ENCODE results near the gene FBLN5. TPM values are rescaled to one million over a fixed set of nuclear protein-coding genes. Genes with fewer than 3 reads are reported as not detected.
A peak's percentile ranks its signal among the peaks of the same experiment; 100 is the strongest.
"Not testable (repeated sequence)": the region's sequence is repeated elsewhere in the genome, so short reads cannot be mapped to it uniquely, and the experiment has no call there.

The FBLN5 gene
- total RNA-seq, 3 donors from 2014 or later = 6.1 to 56.7 (median 18.6) TPM

DNA sequence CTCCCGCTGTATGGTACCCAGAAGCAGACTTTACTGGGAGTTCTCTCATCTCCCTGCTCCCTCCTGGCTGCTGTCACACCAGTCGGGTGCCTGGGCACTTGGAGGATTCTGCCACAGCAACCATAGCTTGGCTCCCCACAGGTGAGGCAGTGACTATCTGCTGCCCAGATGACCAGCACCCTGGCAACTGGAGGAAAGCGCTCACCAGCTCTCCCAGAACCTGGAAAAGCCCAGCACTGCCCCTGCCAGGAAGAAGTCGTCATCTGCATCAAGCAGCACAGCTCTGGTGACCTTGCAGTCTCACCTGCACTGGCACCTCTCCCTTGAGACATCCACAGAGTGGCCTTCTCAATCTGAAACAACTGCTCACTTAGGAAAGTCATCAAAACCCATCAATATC, 48.3 kb downstream of the FBLN5 start:
- intact Hi-C loops (cut with DNase I, micrococcal nuclease) = no loop called here
- no peaks in the 10 kb centered on the region for H3K9me3 ChIP-seq
- ATAC-seq (peak; percentile 83), DNase-seq (peak in 1 of 3 donors; percentile 62)
- TF ChIP-seq, protein P1, sequence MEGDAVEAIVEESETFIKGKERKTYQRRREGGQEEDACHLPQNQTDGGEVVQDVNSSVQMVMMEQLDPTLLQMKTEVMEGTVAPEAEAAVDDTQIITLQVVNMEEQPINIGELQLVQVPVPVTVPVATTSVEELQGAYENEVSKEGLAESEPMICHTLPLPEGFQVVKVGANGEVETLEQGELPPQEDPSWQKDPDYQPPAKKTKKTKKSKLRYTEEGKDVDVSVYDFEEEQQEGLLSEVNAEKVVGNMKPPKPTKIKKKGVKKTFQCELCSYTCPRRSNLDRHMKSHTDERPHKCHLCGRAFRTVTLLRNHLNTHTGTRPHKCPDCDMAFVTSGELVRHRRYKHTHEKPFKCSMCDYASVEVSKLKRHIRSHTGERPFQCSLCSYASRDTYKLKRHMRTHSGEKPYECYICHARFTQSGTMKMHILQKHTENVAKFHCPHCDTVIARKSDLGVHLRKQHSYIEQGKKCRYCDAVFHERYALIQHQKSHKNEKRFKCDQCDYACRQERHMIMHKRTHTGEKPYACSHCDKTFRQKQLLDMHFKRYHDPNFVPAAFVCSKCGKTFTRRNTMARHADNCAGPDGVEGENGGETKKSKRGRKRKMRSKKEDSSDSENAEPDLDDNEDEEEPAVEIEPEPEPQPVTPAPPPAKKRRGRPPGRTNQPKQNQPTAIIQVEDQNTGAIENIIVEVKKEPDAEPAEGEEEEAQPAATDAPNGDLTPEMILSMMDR (IDR thresholded peaks at IDR 0.05) = no peak
- H3K4me1 ChIP-seq (ENCODE audit: low read depth) = no peaks in the 10 kb centered on the region
- H3K36me3 ChIP-seq (ENCODE audit: low read depth) = no peaks in the 10 kb centered on the region
- no peak overlapping the region for H3K4me3 ChIP-seq

DNA sequence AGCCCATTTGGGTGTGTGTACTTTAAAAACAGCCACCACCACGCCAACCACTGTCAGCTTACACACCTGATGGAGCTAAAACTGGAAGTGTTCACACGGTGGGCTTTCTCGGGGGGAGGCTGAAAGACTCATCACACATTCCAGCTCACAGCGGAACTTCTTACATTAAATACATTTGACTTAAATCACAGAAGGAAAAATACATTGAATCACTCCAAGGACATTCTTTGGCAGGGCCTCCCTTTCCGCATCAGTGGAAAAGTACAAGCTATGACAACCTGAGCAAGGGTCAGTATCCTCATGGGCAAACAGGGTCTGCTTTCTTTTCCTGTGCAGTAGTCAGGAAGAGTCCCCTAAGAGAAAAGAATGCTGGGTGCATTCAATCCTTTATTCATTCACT, 49.1 kb downstream of the FBLN5 start:
- TF ChIP-seq, protein P1 (IDR thresholded peaks at IDR 0.05) = no peak
- H3K4me1 ChIP-seq (ENCODE audit: low read depth) = no peaks in the 10 kb centered on the region
- no peaks in the 10 kb centered on the region for H3K36me3 ChIP-seq (ENCODE audit: low read depth)
- H3K4me3 ChIP-seq = no peak overlapping the region
- intact Hi-C loops (cut with DNase I, micrococcal nuclease) = no loop called here
- H3K9me3 ChIP-seq = no peaks in the 10 kb centered on the region
- DNase-seq (no peak), ATAC-seq (no peak)

DNA sequence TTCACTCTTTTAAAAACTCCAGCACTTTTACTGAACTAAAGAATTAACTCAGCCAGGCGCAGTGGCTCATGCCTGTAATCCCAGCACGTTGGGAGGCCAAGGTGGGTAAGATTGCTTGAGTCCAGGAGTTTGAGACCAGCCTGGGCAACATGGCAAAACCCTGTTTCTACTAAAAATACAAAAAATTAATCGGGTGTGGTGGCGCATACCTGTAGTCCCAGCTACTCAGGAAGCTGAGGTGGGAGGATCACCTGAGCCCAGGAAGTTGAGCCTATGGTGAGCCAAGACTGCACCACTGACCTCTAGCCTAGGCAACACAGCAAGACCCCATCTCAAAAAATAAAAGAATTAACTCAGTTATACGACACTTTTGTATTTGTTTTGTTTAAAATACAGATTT, 49.8 kb downstream of the FBLN5 start:
- ATAC-seq; H3K4me3 ChIP-seq; intact Hi-C loops (cut with DNase I, micrococcal nuclease); H3K36me3 ChIP-seq (ENCODE audit: low read depth); DNase-seq; H3K9me3 ChIP-seq; H3K4me1 ChIP-seq (ENCODE audit: low read depth): not testable (repeated sequence)

DNA sequence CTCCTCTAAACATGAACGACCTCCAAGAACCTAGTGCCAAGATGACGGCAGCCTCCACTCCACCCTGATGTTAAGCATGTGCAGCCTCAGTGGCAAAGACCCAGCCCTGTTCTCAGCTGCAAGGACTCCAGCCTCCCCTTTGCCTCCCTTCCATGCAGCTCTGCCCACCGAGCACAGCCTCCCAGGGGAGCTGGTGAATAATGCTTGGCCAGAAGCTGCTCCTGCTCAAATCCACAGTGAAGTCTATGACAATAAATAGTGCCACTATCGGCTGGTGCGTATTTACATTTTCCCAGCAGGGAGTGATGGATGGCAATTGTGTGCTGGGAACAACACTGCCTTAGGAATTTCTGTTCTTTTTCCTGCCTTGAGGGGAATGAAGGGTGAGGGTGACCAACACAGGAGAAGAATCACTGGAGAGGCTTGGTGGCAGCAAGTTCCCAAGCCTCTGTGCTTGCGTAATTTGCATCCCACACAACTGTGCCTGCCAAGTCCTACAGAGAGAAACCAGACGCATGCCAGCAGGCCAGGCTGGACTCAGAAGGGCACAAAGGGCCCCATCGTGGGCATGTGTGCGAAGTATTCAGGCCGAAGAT, 50.3 kb downstream of the FBLN5 start:
- Histone ChIP-seq H3K4me1 (ENCODE audit: low read depth) (no peaks in the 10 kb centered on the region), H3K4me3 (no peak overlapping the region), H3K9me3 (no peaks in the 10 kb centered on the region), H3K36me3 (ENCODE audit: low read depth) (no peaks in the 10 kb centered on the region)
- no peak for ATAC-seq
- intact Hi-C loops (cut with DNase I, micrococcal nuclease) = no loop called here
- DNase-seq = no peak
- TF ChIP-seq, protein P1 (IDR thresholded peaks at IDR 0.05) = no peak

DNA sequence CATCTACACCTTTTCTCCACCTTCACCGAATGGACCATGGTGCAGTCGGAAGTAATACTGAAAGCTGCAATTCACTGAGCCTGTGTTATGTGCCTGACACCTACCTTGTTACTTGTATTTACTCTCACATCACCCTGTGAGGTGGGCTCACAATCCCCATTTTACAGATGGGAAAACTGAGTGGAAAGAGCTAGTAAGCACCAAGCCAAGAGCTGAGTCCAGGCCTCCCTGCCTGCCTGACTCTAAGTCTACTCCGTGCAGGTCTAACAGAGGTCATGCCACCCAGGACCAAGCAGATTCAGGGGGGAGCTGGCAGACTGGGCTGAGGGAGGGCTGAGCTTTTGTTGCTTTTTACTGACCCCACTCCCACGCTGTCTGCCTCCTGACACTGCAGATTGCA, 51.1 kb downstream of the FBLN5 start:
- Histone ChIP-seq H3K9me3 (no peaks in the 10 kb centered on the region), H3K36me3 (ENCODE audit: low read depth) (no peaks in the 10 kb centered on the region), H3K4me3 (no peak overlapping the region), H3K4me1 (ENCODE audit: low read depth) (no peaks in the 10 kb centered on the region)
- TF ChIP-seq, protein P1 (IDR thresholded peaks at IDR 0.05) = no peak
- intact Hi-C loops (cut with DNase I, micrococcal nuclease) = no loop called here
- DNase-seq (no peak), ATAC-seq (no peak)

DNA sequence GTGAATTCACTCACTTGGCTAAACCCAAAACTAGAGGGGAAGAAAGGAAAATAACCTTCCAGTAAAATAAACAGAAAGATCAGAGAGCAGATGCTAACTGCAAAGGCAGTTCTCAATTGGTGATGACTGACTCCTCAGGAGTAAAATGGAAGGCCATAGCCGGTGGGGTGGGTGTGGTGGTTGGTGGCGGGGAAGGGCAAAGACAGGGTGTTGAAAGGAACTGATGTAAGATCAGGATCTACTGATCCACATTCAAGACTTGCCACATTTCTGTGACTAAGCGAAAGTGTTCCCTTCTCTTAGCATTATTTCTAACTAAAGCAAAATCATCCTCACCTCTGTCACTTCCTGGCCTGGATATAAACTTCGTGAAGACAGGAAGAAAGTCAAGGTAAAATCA, 53.8 kb downstream of the FBLN5 start:
- TF ChIP-seq, protein P1 (IDR thresholded peaks at IDR 0.05) = no peak
- no peaks in the 10 kb centered on the region for H3K4me1 ChIP-seq (ENCODE audit: low read depth)
- DNase-seq (no peak), ATAC-seq (no peak)
- no peak overlapping the region for H3K4me3 ChIP-seq
- intact Hi-C loops (cut with DNase I, micrococcal nuclease) = no loop called here
- H3K9me3 ChIP-seq = no peaks in the 10 kb centered on the region
- H3K36me3 ChIP-seq (ENCODE audit: low read depth) = no peaks in the 10 kb centered on the region

All from mucosa of descending colon (tissue), 3 donors.